K562 (cell line): ENCODE data around the gene CEP290. TPM values are rescaled to one million over a fixed set of nuclear protein-coding genes. Genes with fewer than 3 reads are reported as not detected.
A peak's percentile ranks its signal among the peaks of the same experiment; 100 is the strongest.

ENCODE experiments used
- E2F3 ChIP-seq: fragments of 250-450 bp; sonication (Bioruptor Pico); IDR thresholded peaks from 2 replicates; pipeline ENCODE4 v1.4.0; 2020; ENCODE audit warnings: mild to moderate bottlenecking
- EGR1 ChIP-seq: fragments of 450-650 bp; conservative IDR thresholded peaks from 2 replicates; pipeline ENCODE4 v1.6.1; 2017; ENCODE audit warnings: mild to moderate bottlenecking
- HNRNPLL ChIP-seq: fragments of 200-400 bp; formaldehyde crosslinking; IDR thresholded peaks from 2 replicates; pipeline ENCODE4 v1.6.1; 2017; ENCODE audit warnings: low read length, low read depth, mild to moderate bottlenecking; ENCODE audit not compliant: poor library complexity, severe bottlenecking
- MEF2D ChIP-seq: conservative IDR thresholded peaks from 2 replicates; pipeline ENCODE4 v1.6.1; 2016; ENCODE audit warnings: low read depth, missing genetic modification characterization, missing compliant biosample characterization
- PCBP1 ChIP-seq: fragments of 200-400 bp; formaldehyde crosslinking; IDR thresholded peaks from 2 replicates; pipeline ENCODE4 v1.6.1; 2018; ENCODE audit warnings: mild to moderate bottlenecking, low read depth, low read length; ENCODE audit not compliant: poor library complexity, severe bottlenecking
- SOX6 ChIP-seq: fragments of 450-650 bp; IDR thresholded peaks from 2 replicates; pipeline ENCODE4 v1.6.1; 2014; ENCODE audit warnings: mild to moderate bottlenecking
- SREBF2 ChIP-seq: sonication (generic); formaldehyde crosslinking; IDR thresholded peaks from 2 replicates; pipeline ENCODE4 v1.4.0; 2020; ENCODE audit warnings: mild to moderate bottlenecking, missing genetic modification reagents
- ZNF695 ChIP-seq: fragments of 450-650 bp; formaldehyde crosslinking; IDR thresholded peaks from 2 replicates; pipeline ENCODE4 v1.4.0; 2020; ENCODE audit warnings: mild to moderate bottlenecking, moderate library complexity
- ZNF696 ChIP-seq: fragments of 250-450 bp; sonication (Bioruptor Pico); conservative IDR thresholded peaks from 2 replicates; pipeline ENCODE4 v1.4.0; 2020; ENCODE audit warnings: mild to moderate bottlenecking, moderate library complexity
- polyA plus RNA-seq, 8 experiments: library from polyadenylated mRNA; depleted of rRNA in 4 of 8; stranded (reverse) in 5 of 8; unstranded in 3 of 8; fragments of >200 nt; fragmentation: Nextera tagmentation in 2 of 8; fragmentation: Illumina TruSeq in 1 of 8; extraction: Ambion mirVana in 2 of 8; extraction: Trizol in 1 of 8; gene quantifications; 2 replicates each; pipeline versions ENCODE4 v1.2.1 to v1.2.3, GENCODE V29; 2011 to 2014; ENCODE audit warnings: inconsistent platforms in 1 of 8, missing spikeins in 1 of 8
- total RNA-seq, 7 experiments: library from RNA; depleted of rRNA in 6 of 7; stranded (reverse); fragments of >200 nt in 6 of 7; fragmentation: Illumina TruSeq in 2 of 7; extraction: Trizol in 2 of 7; gene quantifications; 2 replicates each; pipeline versions ENCODE4 v1.2.1 to v1.2.3, GENCODE V29; 2011 to 2021; ENCODE audit warnings: low replicate concordance in 1 of 7
- TF ChIP-seq, protein P1 (sequence below), 2 experiments: IDR thresholded peaks; 2 replicates each; pipeline ENCODE4 v1.6.1; 2011; ENCODE audit warnings: borderline replicate concordance in 1 of 2, control low read depth in 1 of 2, low read depth in 1 of 2, low read length in 1 of 2, mild to moderate bottlenecking in 1 of 2, mixed read lengths in 1 of 2, moderate library complexity in 1 of 2; ENCODE audit not compliant: insufficient read depth in 1 of 2, insufficient read length in 1 of 2, poor library complexity in 1 of 2, severe bottlenecking in 1 of 2; ENCODE audit errors: extremely low read depth in 1 of 2
- TF ChIP-seq, protein P2 (sequence below): fragments of 450-650 bp; IDR thresholded peaks from 2 replicates; pipeline ENCODE4 v1.6.1; 2016; ENCODE audit warnings: mild to moderate bottlenecking, moderate library complexity
- TF ChIP-seq, protein P3 (sequence below): fragments of 450-650 bp; IDR thresholded peaks from 2 replicates; pipeline ENCODE4 v1.6.1; 2014; ENCODE audit warnings: low read depth, mild to moderate bottlenecking, moderate library complexity, borderline replicate concordance

The CEP290 gene
- total and polyA plus RNA-seq, 9 of the 15 experiments (the other 6 are each of a cell fraction or from before 2014, with no cell fraction given) = 7.2 to 19.4 (median 18.1) TPM

DNA sequence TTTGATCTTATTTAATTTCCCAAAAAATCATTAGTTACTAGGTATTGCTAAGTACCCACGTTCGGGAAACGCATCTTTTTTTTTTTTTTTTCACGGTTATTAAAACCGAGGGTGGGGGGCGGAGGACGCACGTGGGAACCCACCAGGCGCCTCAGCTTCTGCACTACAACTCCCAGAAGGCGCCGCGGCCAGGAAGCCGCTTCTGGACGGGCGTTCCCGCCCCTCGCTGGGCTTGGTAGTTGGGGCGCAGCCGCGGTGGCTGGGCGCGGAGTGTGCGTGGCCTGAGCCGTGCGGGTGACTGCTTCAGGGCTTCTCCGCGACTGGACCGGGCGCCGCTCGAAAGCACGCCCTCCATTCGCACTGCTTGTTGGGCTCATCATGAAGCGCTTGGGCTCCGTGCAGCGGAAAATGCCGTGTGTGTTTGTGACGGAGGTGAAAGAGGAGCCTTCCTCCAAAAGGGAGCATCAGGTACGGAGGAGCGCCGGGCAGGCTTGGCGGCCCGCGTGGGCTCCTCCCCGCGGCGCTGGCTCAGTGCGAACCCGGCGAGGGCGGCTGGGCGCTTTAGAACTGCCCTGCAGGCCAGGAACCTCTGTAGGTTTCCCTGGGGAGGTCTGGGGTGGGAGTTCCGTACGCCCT lies 106.5 kb downstream of the CEP290 start (continued):
- TF ChIP-seq, protein P1, sequence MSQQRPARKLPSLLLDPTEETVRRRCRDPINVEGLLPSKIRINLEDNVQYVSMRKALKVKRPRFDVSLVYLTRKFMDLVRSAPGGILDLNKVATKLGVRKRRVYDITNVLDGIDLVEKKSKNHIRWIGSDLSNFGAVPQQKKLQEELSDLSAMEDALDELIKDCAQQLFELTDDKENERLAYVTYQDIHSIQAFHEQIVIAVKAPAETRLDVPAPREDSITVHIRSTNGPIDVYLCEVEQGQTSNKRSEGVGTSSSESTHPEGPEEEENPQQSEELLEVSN (IDR thresholded peaks at IDR 0.05; ENCODE audit: borderline replicate concordance in 1 of 2, extremely low read depth in 1 of 2, insufficient read depth in 1 of 2, insufficient read length in 1 of 2, low read depth in 1 of 2, low read length in 1 of 2, poor library complexity in 1 of 2, severe bottlenecking in 1 of 2) = peak; percentile 54 to 60
- TF ChIP-seq ZNF696 (CRISPR knock-in tag) (no peak), E2F3 (CRISPR knock-in tag) (0 out of 2 replicates have a peak, but pooled peaks have one; percentile 14), SOX6 (peak; percentile 24; the same call in 1 of the 2 replicates), SREBF2 (CRISPR knock-in tag) (no peak), HNRNPLL (peak; percentile 74), PCBP1 (peak; percentile 36), MEF2D (tag) (no peak), ZNF695 (no peak), EGR1 (0 out of 2 replicates have a peak, but pooled peaks have one; percentile 29)
- TF ChIP-seq, protein P2, sequence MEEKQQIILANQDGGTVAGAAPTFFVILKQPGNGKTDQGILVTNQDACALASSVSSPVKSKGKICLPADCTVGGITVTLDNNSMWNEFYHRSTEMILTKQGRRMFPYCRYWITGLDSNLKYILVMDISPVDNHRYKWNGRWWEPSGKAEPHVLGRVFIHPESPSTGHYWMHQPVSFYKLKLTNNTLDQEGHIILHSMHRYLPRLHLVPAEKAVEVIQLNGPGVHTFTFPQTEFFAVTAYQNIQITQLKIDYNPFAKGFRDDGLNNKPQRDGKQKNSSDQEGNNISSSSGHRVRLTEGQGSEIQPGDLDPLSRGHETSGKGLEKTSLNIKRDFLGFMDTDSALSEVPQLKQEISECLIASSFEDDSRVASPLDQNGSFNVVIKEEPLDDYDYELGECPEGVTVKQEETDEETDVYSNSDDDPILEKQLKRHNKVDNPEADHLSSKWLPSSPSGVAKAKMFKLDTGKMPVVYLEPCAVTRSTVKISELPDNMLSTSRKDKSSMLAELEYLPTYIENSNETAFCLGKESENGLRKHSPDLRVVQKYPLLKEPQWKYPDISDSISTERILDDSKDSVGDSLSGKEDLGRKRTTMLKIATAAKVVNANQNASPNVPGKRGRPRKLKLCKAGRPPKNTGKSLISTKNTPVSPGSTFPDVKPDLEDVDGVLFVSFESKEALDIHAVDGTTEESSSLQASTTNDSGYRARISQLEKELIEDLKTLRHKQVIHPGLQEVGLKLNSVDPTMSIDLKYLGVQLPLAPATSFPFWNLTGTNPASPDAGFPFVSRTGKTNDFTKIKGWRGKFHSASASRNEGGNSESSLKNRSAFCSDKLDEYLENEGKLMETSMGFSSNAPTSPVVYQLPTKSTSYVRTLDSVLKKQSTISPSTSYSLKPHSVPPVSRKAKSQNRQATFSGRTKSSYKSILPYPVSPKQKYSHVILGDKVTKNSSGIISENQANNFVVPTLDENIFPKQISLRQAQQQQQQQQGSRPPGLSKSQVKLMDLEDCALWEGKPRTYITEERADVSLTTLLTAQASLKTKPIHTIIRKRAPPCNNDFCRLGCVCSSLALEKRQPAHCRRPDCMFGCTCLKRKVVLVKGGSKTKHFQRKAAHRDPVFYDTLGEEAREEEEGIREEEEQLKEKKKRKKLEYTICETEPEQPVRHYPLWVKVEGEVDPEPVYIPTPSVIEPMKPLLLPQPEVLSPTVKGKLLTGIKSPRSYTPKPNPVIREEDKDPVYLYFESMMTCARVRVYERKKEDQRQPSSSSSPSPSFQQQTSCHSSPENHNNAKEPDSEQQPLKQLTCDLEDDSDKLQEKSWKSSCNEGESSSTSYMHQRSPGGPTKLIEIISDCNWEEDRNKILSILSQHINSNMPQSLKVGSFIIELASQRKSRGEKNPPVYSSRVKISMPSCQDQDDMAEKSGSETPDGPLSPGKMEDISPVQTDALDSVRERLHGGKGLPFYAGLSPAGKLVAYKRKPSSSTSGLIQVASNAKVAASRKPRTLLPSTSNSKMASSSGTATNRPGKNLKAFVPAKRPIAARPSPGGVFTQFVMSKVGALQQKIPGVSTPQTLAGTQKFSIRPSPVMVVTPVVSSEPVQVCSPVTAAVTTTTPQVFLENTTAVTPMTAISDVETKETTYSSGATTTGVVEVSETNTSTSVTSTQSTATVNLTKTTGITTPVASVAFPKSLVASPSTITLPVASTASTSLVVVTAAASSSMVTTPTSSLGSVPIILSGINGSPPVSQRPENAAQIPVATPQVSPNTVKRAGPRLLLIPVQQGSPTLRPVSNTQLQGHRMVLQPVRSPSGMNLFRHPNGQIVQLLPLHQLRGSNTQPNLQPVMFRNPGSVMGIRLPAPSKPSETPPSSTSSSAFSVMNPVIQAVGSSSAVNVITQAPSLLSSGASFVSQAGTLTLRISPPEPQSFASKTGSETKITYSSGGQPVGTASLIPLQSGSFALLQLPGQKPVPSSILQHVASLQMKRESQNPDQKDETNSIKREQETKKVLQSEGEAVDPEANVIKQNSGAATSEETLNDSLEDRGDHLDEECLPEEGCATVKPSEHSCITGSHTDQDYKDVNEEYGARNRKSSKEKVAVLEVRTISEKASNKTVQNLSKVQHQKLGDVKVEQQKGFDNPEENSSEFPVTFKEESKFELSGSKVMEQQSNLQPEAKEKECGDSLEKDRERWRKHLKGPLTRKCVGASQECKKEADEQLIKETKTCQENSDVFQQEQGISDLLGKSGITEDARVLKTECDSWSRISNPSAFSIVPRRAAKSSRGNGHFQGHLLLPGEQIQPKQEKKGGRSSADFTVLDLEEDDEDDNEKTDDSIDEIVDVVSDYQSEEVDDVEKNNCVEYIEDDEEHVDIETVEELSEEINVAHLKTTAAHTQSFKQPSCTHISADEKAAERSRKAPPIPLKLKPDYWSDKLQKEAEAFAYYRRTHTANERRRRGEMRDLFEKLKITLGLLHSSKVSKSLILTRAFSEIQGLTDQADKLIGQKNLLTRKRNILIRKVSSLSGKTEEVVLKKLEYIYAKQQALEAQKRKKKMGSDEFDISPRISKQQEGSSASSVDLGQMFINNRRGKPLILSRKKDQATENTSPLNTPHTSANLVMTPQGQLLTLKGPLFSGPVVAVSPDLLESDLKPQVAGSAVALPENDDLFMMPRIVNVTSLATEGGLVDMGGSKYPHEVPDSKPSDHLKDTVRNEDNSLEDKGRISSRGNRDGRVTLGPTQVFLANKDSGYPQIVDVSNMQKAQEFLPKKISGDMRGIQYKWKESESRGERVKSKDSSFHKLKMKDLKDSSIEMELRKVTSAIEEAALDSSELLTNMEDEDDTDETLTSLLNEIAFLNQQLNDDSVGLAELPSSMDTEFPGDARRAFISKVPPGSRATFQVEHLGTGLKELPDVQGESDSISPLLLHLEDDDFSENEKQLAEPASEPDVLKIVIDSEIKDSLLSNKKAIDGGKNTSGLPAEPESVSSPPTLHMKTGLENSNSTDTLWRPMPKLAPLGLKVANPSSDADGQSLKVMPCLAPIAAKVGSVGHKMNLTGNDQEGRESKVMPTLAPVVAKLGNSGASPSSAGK = peak; percentile 54
- TF ChIP-seq, protein P3, sequence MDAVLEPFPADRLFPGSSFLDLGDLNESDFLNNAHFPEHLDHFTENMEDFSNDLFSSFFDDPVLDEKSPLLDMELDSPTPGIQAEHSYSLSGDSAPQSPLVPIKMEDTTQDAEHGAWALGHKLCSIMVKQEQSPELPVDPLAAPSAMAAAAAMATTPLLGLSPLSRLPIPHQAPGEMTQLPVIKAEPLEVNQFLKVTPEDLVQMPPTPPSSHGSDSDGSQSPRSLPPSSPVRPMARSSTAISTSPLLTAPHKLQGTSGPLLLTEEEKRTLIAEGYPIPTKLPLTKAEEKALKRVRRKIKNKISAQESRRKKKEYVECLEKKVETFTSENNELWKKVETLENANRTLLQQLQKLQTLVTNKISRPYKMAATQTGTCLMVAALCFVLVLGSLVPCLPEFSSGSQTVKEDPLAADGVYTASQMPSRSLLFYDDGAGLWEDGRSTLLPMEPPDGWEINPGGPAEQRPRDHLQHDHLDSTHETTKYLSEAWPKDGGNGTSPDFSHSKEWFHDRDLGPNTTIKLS = peak; percentile 64; the same call in 1 of the 2 replicates
